ENCODE results near the gene ACAA1.
"Not testable (repeated sequence)": the region's sequence is repeated elsewhere in the genome, so short reads cannot be mapped to it uniquely, and the experiment has no call there.

ACAA1 gene

DNA sequence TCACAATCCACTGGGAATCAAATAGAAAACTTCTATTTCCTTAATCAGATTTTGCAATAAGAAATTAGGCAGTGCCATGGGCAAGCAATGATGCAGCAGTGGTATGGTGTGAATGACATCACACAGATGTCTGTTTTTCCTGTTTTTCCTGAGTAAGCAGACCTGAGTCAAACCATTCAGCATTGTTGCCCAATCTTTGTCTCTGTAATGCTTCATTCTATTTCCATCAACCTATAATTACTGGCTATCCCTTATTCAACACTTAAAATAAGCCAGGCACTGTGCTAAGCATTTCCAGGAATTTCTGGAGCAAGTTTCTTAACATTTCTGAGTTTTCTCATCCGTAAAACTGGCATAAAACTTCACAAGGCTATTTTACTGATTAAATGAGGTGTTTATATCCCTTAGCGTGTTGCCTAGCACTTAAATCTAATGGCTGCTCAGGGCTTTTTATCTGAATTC lies 17.1 kb upstream of the ACAA1 start:
- no peak for DNase-seq

DNA sequence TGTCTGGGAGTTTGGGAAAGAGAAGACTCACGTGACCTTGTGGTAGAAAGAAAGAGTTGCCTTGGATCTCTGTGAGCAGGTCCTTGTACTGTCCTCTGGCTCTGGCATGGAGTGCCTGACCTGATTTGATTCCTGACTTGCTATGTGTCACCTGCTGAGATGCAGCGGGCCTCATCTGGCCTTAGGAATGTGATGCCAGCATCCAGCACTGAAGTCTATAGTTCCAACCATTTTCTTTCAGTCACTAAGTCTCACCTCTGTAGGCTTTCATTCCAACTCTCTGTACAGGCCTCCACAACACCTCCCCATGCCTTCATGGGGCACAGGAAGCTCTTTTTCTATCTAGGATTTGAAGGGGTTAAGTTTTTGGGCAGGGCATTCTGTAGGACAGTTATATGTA lies 16.3 kb upstream of the ACAA1 start:
- DNase-seq, result no peak

DNA sequence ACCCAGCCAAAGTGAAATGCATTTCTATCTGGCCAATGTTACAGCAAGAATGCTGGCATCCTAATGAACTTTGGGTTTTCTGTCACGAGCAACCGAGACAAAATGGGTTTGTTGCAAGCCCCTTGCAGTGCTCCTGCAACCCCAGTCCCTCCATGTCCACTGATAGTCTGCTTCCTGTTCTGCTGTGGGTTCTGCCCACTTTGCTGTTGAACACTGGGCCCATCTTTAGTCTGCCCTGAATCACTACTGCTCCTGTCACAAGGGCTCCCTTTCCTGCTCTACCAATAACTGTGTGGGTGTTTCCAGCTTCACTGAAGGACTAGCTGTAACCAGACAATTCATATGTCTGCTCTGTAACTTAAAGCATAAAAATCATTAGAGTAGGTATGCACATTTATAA lies 15.7 kb upstream of the ACAA1 start:
- no peak for DNase-seq

DNA sequence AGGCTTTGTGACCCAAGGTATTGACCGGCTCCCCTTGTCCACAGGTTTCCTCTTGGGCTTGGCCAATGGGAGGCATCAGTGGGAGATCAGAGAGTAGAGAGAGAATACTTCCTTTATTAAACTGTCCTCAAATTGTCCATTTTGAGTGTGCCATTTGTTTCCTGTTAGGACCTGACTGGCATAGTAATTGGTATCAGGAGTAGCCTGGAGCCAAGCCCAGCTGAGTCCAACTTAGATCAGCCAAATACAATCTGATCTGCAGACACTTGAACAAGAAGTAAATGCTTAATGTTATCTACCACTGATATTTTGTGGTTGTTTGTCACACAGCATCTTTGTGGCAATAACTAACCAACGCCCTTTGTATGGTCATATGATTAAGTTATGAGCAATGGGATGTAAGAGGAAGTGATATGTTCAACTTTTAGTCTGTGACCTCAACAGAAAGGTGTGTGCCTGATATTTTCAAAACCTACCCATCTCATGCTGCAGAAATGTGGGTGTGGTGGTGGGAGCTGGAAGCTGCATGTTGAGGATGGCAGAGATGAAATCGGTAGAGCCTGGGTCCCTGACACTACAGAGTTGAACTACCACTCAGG lies 14.8 kb upstream of the ACAA1 start:
- no peak for DNase-seq

DNA sequence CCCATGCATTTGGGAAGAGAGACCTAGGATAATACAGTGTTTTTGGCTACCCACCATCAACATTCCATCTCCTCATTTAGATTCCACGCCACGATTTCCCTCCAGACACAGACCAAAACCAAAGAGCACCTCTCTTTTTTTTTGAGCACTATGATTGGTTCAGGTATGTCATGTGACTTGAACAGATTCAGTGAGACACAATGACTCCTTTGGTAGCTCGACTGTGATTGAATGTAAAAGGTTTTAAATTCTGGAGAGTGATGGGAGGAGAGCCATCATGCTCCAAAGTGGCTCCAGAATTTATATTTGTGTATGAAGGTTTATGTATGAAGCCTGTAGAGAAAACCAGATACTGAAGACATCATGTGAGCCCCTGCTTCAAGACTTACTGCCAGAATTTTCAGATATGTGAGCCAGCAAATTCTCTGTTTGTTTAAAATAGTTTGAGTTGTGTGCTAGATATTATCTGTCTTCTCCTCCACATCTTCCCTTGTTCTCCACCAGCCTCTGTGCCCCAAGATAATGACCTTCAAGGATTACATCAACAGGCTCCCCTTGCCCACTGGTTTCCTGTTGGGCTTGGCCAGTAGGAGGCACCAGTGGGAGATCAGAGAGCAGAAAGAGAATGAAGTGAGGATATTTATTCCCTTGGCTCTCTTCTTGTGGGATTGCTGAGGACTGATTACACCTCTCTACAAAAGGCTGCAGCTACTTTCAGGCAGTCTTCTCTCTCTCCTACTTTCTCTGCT lies 14.0 kb upstream of the ACAA1 start:
- DNase-seq, result peak in 1 of 2 experiments; percentile 20

DNA sequence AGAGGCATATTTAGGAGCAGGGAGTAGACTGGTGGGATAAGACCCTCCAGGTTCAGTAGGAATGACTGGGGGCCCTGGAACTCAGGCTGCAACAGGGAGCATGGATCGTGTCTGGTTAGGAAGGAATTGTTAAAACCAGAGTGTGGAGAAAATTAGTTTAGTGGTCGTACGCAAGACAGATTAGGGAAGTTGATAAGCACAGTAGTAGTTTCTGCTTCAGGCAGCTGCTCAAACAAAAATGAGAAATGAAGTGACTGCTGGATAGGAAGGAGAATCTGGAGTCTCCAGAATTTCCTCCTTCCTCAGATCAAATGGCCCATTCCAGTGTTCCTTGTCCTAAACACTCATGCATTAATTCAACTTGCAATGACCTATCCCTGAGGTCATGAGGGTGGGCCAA lies 12.8 kb upstream of the ACAA1 start:
- DNase-seq, result no peak

DNA sequence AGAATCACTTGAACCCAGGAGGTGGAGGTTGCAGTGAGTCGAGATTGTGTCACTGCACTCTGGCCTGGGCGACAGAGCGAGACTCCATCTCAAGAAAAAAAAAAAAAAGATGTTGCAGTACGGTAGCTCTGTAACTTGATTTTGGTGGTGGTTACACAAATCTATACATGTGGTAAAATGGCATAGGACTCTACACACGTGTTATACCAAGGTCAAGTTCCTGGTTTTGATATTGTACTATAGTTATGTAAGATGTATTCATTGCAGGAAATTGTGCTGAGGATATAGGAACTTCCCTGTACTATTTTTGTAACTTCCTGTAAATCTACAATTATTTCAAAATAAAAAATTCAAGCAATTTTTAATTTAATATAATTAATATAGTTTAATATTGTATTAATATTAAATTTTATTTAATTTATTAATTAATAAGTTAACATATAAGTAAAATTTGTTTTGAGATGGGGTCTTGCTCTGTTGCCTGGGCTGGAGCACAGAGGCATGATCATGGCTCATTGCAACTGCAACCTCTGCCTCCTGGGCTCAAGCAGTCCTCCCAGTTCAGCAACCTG lies 11.5 kb upstream of the ACAA1 start:
- no peak for DNase-seq

DNA sequence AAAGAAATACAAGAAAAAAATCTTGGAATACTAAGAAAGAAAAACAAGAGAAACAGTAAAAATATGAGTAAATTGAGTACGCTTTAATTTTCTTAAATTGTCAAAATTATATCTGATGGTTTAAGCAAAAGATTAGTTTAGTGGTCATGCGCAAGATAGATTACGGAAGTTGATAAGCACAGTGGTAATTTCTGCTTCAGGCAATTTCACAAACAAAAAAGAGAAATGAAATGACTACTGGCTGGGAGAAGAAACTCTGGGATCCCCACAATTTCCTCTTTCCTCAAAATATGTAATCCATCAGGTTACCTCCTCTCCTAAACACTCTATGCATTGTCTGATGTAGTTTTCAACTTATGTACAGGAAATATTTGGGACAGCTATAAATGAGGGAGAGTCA lies 10.5 kb upstream of the ACAA1 start:
- DNase-seq, result no peak

DNA sequence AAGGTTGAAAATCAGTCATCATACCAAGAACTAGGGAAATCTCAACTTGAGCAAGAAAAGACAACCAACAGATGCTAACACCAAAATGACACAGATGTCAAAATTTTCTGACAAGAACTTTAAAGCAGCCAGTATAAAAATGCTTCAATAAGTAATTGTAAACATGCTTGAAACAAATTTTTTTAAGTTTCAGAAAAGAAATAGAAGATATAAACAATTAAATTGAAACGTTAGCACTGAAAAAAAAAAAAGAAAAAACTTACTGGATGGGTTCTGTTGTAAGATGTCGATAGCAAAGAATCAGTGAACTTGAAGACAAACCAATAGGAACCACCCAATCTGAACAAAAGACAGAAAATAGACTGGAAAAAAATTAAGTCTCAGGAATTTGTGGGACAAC lies 9.6 kb upstream of the ACAA1 start:
- no peak for DNase-seq

DNA sequence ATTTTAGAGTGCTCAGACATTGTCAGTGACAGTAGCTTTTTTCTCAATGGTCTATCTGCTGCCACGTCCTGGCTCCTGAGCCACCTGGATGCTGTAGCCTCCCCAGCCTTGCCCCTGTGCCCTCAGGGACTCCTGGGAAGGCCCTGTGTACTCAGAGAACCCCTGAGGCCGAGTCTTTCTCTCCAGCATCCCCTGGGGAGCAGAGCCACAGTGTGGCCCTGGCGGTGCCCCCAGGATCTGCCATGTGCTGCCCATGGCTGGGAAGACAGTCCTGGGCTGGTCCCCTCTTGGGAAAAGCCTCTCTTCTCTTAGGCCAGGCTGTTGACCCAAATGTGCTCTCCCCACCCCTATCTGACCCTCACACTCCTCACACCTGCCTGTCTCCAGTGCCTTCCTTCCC lies 6.6 kb upstream of the ACAA1 start:
- no peak for DNase-seq

DNA sequence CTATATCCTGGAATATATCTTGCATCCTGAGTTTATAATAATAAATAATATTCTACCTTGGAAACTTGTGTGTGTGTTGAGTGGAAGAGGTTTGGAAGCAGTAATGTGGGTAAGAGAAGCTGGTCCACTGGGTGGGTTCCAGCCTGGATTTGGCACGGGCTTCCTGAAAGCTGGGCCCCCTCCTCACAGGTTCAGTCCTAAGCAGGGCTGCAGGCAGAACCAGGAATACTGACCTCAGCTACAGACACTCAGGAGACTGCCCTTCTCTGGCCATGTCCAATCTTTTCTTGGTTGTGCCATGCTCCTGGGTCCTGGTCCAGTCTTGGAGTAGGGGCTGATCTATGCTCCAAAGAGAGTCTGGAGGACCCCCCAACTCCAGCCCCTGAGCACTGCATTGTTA lies 6.0 kb upstream of the ACAA1 start:
- DNase-seq, result no peak

DNA sequence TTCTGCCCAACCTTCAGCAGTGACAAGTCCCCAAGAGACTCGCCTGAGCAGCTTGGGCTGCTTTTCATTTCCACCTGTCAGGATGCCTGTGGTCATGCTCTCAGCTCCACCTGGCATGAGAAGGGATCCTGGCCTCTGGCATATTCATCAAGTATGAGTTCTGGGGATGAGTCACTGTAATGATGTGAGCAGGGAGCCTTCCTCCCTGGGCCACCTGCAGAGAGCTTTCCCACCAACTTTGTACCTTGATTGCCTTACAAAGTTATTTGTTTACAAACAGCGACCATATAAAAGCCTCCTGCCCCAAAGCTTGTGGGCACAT lies 5.0 kb upstream of the ACAA1 start:
- no peak for DNase-seq

DNA sequence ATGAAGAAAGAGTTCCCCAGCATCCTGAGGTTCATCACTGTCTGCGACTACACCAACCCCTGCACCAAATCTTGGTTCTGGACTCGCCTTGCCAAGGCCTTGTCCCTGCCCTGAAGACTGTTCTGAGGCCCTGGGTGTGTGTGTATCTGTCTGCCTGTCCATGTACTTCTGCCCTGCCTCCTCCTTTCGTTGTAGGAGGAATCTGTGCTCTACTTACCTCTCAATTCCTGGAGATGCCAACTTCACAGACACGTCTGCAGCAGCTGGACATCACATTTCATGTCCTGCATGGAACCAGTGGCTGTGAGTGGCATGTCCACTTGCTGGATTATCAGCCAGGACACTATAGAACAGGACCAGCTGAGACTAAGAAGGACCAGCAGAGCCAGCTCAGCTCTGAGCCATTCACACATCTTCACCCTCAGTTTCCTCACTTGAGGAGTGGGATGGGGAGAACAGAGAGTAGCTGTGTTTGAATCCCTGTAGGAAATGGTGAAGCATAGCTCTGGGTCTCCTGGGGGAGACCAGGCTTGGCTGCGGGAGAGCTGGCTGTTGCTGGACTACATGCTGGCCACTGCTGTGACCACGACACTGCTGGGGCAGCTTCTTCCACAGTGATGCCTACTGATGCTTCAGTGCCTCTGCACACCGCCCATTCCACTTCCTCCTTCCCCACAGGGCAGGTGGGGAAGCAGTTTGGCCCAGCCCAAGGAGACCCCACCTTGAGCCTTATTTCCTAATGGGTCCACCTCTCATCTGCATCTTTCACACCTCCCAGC lies 4.4 kb upstream of the ACAA1 start:
- no peak for DNase-seq

DNA sequence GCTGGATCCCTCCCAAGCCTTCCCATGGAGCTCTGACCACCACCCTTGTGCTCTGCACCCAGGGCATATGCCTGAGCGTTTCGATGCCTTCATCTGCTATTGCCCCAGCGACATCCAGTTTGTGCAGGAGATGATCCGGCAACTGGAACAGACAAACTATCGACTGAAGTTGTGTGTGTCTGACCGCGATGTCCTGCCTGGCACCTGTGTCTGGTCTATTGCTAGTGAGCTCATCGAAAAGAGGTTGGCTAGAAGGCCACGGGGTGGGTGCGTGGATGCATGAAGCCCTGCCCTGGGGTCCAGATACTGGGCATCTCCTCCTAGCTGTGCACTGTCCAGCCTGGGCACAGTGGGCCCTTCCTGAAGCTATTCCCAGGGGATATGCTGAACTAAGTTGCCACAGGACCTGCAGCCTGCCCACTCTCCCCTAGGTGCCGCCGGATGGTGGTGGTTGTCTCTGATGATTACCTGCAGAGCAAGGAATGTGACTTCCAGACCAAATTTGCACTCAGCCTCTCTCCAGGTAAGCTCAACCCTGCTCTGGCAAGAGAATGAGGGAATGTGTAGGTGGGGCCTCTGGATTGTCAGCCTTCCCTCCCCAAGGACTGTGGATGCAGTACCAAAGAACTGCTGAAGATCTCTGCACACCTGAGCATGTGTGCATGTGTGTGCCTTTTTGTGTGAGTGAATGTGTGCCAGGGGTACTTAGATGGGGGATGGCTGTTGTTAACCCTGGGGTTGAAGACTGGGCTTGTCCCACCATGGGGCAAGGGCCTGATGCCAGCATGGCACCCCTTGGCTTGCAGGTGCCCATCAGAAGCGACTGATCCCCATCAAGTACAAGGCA lies 3.6 kb upstream of the ACAA1 start:
- no peak for DNase-seq

DNA sequence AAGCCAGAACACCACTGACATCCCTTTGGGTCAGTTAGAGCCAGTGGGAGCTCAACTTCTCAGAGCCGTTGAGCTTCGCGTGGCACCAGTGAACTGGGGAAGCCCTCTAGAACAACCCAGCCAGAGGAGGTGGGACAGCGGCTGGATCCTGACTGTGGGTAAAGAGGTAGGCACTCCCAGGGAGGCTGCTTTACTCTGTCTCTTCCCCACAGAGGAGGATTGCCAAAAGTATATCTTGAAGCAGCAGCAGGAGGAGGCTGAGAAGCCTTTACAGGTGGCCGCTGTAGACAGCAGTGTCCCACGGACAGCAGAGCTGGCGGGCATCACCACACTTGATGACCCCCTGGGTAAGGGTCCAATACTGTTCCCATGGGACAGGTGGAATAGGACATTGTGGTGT lies 2.7 kb upstream of the ACAA1 start:
- no peak for DNase-seq

DNA sequence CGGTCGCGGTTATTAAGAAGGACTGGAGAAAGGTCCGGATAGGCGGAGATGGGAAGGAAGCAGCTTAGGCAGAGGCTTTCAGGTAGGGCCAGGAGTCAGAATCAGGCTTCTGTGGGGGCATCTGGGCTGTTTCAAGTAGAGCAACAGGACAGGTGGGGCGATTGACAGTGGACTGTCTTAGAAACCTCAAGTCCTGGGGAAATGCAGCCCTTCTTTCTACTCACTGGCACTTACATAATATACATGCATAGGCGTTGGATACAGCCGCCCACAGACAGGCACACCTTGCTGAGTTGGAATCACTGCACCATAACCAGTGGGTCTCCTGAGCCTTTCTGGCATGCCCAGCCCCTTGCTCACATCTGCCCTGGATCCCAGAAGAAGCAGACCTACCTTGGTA lies 2.3 kb upstream of the ACAA1 start:
- no peak for DNase-seq

DNA sequence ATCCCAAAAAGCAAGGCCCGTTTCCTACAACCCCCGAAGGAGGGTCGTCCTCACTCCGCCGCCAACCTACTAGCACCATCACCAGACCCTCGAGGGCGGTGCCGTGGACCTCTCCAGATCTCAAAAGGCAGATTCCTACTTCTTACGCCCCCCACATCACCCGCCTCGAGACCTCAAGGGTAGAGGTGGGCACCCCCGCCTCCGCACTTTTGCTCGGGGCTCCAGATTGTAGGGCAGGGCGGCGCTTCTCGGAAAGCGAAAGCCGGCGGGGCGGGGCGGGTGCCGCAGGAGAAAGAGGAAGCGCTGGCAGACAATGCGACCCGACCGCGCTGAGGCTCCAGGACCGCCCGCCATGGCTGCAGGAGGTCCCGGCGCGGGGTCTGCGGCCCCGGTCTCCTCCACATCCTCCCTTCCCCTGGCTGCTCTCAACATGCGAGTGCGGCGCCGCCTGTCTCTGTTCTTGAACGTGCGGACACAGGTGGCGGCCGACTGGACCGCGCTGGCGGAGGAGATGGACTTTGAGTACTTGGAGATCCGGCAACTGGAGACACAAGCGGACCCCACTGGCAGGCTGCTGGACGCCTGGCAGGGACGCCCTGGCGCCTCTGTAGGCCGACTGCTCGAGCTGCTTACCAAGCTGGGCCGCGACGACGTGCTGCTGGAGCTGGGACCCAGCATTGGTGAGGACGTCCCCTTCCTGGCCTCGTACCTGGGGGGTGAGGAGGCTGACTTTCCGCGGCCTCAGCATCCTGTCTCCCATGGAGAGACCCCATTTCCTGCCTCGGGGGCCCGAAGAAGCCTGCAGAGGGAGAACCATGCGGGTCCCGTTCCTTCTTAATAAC lies 1.6 kb upstream of the ACAA1 start, which contains the start of gene MYD88:
Gene MYD88, plus strand, starts transcription at position 313 of the 842 bp plus-strand sequence. Its CDS starts 40 bp downstream, at position 353.
- DNase-seq, result peak; percentile 83 to 88

DNA sequence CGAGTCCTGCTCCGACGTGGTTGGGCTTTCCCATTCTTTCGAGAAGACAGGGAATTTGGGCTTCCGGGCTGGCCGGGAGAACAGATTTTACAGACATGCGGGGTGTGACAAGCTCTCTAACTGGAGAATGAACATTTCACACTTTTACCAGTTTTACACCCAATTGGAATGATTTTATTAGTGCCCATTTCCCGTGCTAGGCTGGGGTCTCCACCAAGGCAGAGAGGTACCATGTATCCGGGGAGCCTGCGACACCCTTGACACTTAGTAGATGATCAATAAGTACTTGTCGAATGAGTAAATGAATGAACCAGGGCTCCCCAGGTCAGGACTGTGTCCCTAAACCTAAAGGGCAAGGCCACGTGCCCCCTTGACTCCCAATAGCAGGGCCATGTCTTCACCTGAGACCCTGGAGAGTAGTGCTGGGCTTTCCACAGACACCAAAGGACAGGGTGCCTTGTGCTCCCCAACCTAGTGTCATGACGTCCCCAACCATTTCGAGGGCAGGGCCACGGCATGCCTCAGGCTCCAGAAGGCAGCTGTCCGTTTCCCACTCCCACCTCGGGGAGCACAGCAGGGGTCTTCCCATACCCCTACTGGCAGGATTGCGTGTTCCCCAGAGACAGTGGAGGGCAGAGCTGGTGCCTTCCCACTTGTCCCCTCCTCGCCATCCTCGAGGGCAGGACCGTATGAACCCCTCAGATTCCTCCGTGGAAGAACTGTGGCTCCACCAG lies 855 bp upstream of the ACAA1 start:
- peak; percentile 33 to 47 for DNase-seq

DNA sequence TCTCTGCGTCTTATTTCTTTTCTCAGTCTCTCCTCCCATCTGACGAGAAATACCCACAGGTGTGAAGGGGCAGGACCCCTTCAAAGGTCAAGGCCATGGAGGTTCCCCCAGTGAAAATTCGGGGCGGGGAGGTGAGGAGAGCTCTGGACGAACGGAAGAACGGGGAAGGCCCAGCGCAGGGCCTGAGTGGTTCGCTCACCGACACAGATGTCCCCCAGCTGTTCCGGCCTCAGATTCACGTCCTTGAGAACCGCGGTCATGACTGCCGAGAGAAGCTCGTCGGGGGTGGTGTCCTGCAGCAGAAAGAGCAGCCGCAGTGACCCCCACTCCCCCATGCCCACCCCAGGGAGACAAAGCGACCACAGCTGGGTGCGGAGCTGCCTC lies 542 bp downstream of the ACAA1 start:
- peak in 1 of 2 experiments; percentile 32 for DNase-seq

DNA sequence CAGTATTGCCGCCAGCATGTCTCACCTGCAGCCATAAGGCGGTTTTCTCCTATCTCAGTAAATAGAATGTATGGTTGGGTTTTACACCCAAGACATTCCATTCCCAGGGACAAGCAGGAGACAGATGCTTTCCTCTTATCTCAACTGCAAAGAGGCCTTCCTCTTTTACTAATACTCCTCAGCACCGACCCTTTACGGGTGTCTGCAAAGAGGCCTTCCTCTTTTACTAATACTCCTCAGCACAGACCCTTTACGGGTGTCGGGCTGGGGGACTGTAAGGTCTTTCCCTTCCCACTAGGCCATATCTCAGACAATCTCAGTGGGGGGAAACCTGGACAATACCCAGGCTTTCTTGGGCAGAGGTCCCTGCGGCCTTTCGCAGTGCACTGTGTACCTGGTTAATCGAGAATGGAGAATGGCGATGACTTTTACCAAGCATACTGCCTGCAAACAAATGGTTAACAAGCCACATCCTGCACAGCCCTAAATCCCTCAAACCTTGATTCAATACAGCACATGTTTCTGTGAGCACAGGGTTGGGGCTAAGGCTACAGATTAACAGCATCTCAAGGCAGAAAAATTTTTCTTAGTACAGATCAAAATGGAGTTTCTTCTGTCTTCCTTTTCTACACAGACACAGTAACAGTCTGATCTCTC lies 1.2 kb downstream of the ACAA1 start:
- DNase-seq, result not testable (repeated sequence)

Measured in activated CD4-positive, alpha-beta T cell treated with anti-CD3 and anti-CD28 coated beads, Interleukin-2, amount 50 U/mL, for 48 hours (primary cell).